C4-2B (cell line): ENCODE results near the gene TRAK1.
"Not testable (repeated sequence)": the region's sequence is repeated elsewhere in the genome, so short reads cannot be mapped to it uniquely, and the experiment has no call there.

ENCODE experiments used
- H3K27ac ChIP-seq: fragments of 450-650 bp; 2 replicates; pipeline ENCODE4 v1.5.1; 2017
- CTCF ChIP-seq: fragments of 450-650 bp; conservative IDR thresholded peaks from 2 replicates; pipeline ENCODE4 v1.5.1; 2017; ENCODE audit warnings: mild to moderate bottlenecking
- ZFX ChIP-seq: fragments of 450-650 bp; IDR thresholded peaks from 2 replicates; pipeline ENCODE4 v1.6.1; 2017

TRAK1 gene

GRCh38 chr3:42099020-42099765 is 8.0 kb downstream of the TRAK1 start:
- TF ChIP-seq ZFX (no peak), CTCF (no peak)
- no peak overlapping the region for H3K27ac ChIP-seq

- no peak for TF ChIP-seq ZFX
- TF ChIP-seq CTCF, result no peak
- no peak overlapping the region for H3K27ac ChIP-seq
Measured at GRCh38 chr3:42101048-42101447, 9.9 kb downstream of the TRAK1 start.

GRCh38 chr3:42101481-42101880 is 10.3 kb downstream of the TRAK1 start:
- H3K27ac ChIP-seq, result no peak overlapping the region
- no peak for TF ChIP-seq ZFX
- TF ChIP-seq CTCF, result no peak

GRCh38 chr3:42102571-42102970 is 11.4 kb downstream of the TRAK1 start:
- no peak overlapping the region for H3K27ac ChIP-seq
- no peak for TF ChIP-seq CTCF
- TF ChIP-seq ZFX, result no peak

- not testable (repeated sequence) for H3K27ac ChIP-seq
Measured at GRCh38 chr3:42103921-42104665, 12.9 kb downstream of the TRAK1 start.

GRCh38 chr3:42105994-42106393 is 14.8 kb downstream of the TRAK1 start:
- H3K27ac ChIP-seq, result not testable (repeated sequence)

- no peak for TF ChIP-seq CTCF
- TF ChIP-seq ZFX, result no peak
- H3K27ac ChIP-seq, result no peak overlapping the region
Measured at GRCh38 chr3:42106646-42107045, 15.5 kb downstream of the TRAK1 start.

- H3K27ac ChIP-seq, result no peak overlapping the region
- TF ChIP-seq CTCF (no peak), ZFX (no peak)
Measured at GRCh38 chr3:42110631-42111030, 19.5 kb downstream of the TRAK1 start.
